Ishikawa (cell line): ENCODE data around the gene ABCC3.

Experiments used
- CEBPB ChIP-seq: IDR thresholded peaks from 2 replicates; pipeline ENCODE4 v1.6.1; 2012
- CREB1 ChIP-seq: IDR thresholded peaks from 2 replicates; pipeline ENCODE4 v1.6.1; 2012; ENCODE audit warnings: low read depth
- EP300 ChIP-seq: IDR thresholded peaks from 2 replicates; pipeline ENCODE4 v1.6.1; 2012; ENCODE audit warnings: borderline replicate concordance
- MAX ChIP-seq: IDR thresholded peaks from 2 replicates; pipeline ENCODE4 v1.6.1; 2012
- NFIC ChIP-seq: IDR thresholded peaks from 2 replicates; pipeline ENCODE4 v1.6.1; 2012
- RAD21 ChIP-seq: IDR thresholded peaks from 2 replicates; pipeline ENCODE4 v1.6.1; 2012; ENCODE audit warnings: low read depth
- REST ChIP-seq: IDR thresholded peaks from 2 replicates; pipeline ENCODE4 v1.6.1; 2012; ENCODE audit warnings: low read depth, mild to moderate bottlenecking
- TAF1 ChIP-seq: IDR thresholded peaks from 2 replicates; pipeline ENCODE4 v1.6.1; 2012; ENCODE audit warnings: low read depth, mild to moderate bottlenecking
- TCF12 ChIP-seq: IDR thresholded peaks from 2 replicates; pipeline ENCODE4 v1.6.1; 2012; ENCODE audit warnings: low read depth
- TEAD4 ChIP-seq: IDR thresholded peaks from 2 replicates; pipeline ENCODE4 v1.6.1; 2012
- YY1 ChIP-seq: IDR thresholded peaks from 2 replicates; pipeline ENCODE4 v1.6.1; 2012; ENCODE audit warnings: low read depth
- ZBTB7A ChIP-seq: IDR thresholded peaks from 2 replicates; pipeline ENCODE4 v1.6.1; 2012; ENCODE audit warnings: low read depth

GRCh38 chr17:50642071-50642721, 7.5 kb downstream of the ABCC3 start:
- TF ChIP-seq MAX, result no peak
- TF ChIP-seq TAF1, result no peak
- no peak for TF ChIP-seq YY1
- TF ChIP-seq NFIC, result no peak
- TF ChIP-seq REST, result no peak
- TF ChIP-seq CEBPB, result no peak
- TF ChIP-seq TCF12, result no peak
- no peak for TF ChIP-seq EP300
- no peak for TF ChIP-seq CREB1
- no peak for TF ChIP-seq RAD21
- no peak for TF ChIP-seq ZBTB7A
- TF ChIP-seq TEAD4, result no peak
